GM12892 (cell line): ENCODE data around the gene ESPNL.

Experiments used
- POLR2A ChIP-seq: IDR thresholded peaks from 2 replicates; pipeline ENCODE4 v1.6.1; 2011; ENCODE audit warnings: low read depth, low read length, control low read depth
- POLR2AphosphoS5 ChIP-seq: IDR thresholded peaks from 2 replicates; pipeline ENCODE4 v1.6.1; 2011; ENCODE audit warnings: low read depth, low read length, control low read depth

GRCh38 chr2:238159071-238159539 lies 59.0 kb downstream of the ESPNL start:
- TF ChIP-seq POLR2A: no peak
- TF ChIP-seq POLR2AphosphoS5: no peak
